A673 (cell line): Measurements from ENCODE around the gene GMDS. TPM values are rescaled to one million over a fixed set of nuclear protein-coding genes. Genes with fewer than 3 reads are reported as not detected.
"Not testable (repeated sequence)": the region's sequence is repeated elsewhere in the genome, so short reads cannot be mapped to it uniquely, and the experiment has no call there.

Experiments
- BruUV-seq: library from RNA; stranded (reverse); fragments of 400-500 nt; replicated peaks from 2 replicates; lab custom pipeline; 2021; lab: Mats Ljungman, UMichigan
- CTCF ChIA-PET: fragments of 300-600 bp; sonication (Branson Sonifier 250); formaldehyde crosslinking; loops from one replicate; lab custom pipeline; 2022; ENCODE audit warnings: antibody characterized with exemption; lab: Charles Lee
- POLR2A ChIA-PET: fragments of 300-600 bp; sonication (Branson Sonifier 250); formaldehyde crosslinking; loops from one replicate; lab custom pipeline; 2022; ENCODE audit warnings: antibody characterized with exemption; ENCODE audit not compliant: low non-redundant PET; lab: Charles Lee
- DNase-seq: peaks from one replicate; pipeline ENCODE4 v3.0.0-alpha.2; 2015; ENCODE audit warnings: low spot score
- H3K27ac ChIP-seq: fragments of 200-600 bp; sonication (generic); 2 replicates; pipeline ENCODE4 v1.5.1; 2016; ENCODE audit warnings: mixed run types, low read depth, mild to moderate bottlenecking, mixed read lengths, antibody characterized with exemption, low read length; ENCODE audit not compliant: poor library complexity, severe bottlenecking
- H3K27me3 ChIP-seq: fragments of 200-600 bp; sonication (generic); replicated peaks from 2 replicates; pipeline ENCODE4 v1.6.1; 2017; ENCODE audit warnings: mixed run types, low read depth, mild to moderate bottlenecking, mixed read lengths, antibody characterized with exemption, low read length; ENCODE audit not compliant: insufficient read depth, poor library complexity
- H3K36me3 ChIP-seq: fragments of 200-600 bp; sonication (generic); 2 replicates; pipeline ENCODE4 v1.6.1; 2016; ENCODE audit warnings: mixed run types, mild to moderate bottlenecking, mixed read lengths, antibody characterized with exemption, low read length; ENCODE audit not compliant: insufficient read depth, poor library complexity, severe bottlenecking
- H3K4me1 ChIP-seq: fragments of 200-600 bp; sonication (generic); 2 replicates; pipeline ENCODE4 v1.6.1; 2017; ENCODE audit warnings: mixed run types, mild to moderate bottlenecking, mixed read lengths, antibody characterized with exemption, low read length; ENCODE audit not compliant: insufficient read depth, poor library complexity, severe bottlenecking
- H3K4me3 ChIP-seq: fragments of 200-600 bp; sonication (generic); 2 replicates; pipeline ENCODE4 v1.5.1; 2016; ENCODE audit warnings: low read depth, mixed run types, mild to moderate bottlenecking, mixed read lengths, low read length; ENCODE audit not compliant: poor library complexity, severe bottlenecking
- H3K9me3 ChIP-seq: fragments of 200-600 bp; sonication (generic); 2 replicates; pipeline ENCODE4 v1.6.1; 2016; ENCODE audit warnings: mixed run types, low read depth, mild to moderate bottlenecking, mixed read lengths, antibody characterized with exemption, low read length; ENCODE audit not compliant: poor library complexity, severe bottlenecking
- EZH2 ChIP-seq: fragments of 200-600 bp; sonication (generic); IDR thresholded peaks from 2 replicates; pipeline ENCODE4 v1.6.1; 2017; ENCODE audit warnings: borderline replicate concordance, low read depth, mild to moderate bottlenecking, mixed read lengths, antibody characterized with exemption, low read length; ENCODE audit not compliant: poor library complexity, severe bottlenecking
- intact Hi-C: fragments of 100-400 bp; cut with micrococcal nuclease; formaldehyde crosslinking; loops from one replicate; pipeline ENCODE4 v1.10.0; 2022; ENCODE audit not compliant: unreplicated experiment
- total RNA-seq: library from RNA; stranded (reverse); gene quantifications from 2 replicates; pipeline ENCODE4 v1.2.3, GENCODE V29; 2021
- TF ChIP-seq, protein P1 (sequence below): fragments of 300-800, 200-600 bp; sonication (generic); conservative IDR thresholded peaks from 2 replicates; pipeline ENCODE4 v1.5.1; 2017; ENCODE audit warnings: low read depth, mild to moderate bottlenecking, antibody characterized with exemption, low read length, moderate library complexity, mixed read lengths

The GMDS gene
- total RNA-seq, 1 experiment from 2014 or later, result 15.2 TPM

DNA sequence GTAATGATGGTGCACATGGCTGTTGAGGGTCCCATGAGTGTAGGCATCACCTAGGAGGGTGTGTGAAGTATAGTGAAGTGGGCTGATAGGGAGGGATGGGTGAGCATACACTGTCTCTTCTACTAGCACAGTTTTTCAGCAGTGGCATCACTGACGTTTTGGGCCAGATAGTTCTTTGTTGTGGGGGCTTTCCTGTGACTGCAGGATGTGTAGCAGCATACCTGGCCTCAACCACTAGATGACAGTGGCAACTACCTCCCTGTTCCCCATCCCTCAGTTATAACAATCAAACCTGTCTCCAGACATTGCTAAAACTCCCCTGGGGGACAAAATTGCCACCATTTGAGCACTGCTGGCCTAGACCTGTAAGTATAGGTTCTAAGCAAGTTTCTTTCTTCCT, 396.7 kb downstream of the GMDS start:
- Histone ChIP-seq H3K27me3 (no peaks in the 10 kb centered on the region), H3K27ac (no peak overlapping the region), H3K36me3 (no peaks in the 10 kb centered on the region), H3K4me1 (no peaks in the 10 kb centered on the region), H3K9me3 (no peaks in the 10 kb centered on the region), H3K4me3 (no peak overlapping the region)
- intact Hi-C loops, result no loop called here
- no TSS peak for BruUV-seq
- ChIA-PET CTCF (no interaction called here), POLR2A (no interaction called here)
- TF ChIP-seq, protein P1, sequence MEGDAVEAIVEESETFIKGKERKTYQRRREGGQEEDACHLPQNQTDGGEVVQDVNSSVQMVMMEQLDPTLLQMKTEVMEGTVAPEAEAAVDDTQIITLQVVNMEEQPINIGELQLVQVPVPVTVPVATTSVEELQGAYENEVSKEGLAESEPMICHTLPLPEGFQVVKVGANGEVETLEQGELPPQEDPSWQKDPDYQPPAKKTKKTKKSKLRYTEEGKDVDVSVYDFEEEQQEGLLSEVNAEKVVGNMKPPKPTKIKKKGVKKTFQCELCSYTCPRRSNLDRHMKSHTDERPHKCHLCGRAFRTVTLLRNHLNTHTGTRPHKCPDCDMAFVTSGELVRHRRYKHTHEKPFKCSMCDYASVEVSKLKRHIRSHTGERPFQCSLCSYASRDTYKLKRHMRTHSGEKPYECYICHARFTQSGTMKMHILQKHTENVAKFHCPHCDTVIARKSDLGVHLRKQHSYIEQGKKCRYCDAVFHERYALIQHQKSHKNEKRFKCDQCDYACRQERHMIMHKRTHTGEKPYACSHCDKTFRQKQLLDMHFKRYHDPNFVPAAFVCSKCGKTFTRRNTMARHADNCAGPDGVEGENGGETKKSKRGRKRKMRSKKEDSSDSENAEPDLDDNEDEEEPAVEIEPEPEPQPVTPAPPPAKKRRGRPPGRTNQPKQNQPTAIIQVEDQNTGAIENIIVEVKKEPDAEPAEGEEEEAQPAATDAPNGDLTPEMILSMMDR, result no peak
- TF ChIP-seq EZH2, result no peak
- DNase-seq, result no peak

DNA sequence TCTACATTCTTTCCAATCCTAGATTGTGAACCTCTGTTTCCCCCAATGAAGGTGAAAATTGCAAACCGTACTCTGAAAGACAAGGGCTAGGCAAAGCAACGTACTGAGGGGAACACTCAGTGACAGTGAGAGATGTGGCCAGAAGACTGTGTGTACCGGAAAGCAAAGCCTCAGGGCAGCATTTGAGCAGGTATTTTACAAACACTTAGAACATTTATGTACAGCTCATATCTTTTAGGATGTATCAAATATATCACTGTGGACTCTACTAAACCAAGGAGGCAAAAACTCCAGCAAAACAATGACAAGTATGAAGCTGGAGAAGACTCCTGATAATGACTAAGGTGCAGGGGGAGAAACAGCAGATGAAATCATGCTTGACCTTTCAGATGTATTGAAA, 398.8 kb downstream of the GMDS start:
- CTCF ChIA-PET, result no interaction called here

DNA sequence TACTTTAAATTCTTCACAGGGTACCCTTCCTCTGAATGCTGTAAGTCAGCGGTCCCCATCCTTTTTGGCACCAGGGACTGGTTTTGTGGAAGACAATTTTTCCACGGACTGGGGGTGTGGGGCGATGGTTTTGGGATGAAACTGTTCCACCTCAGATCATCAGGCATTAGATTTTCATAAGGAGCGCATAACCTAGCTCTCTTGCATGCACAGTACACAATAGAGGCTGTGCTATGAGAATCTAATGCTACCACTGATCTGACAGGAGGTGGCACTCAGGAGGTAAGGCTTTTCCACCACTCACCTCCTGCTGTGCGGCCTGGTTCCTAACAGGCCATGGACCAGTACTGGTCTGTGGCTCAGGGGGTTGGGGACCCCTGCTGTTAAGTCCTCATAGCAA, 399.9 kb downstream of the GMDS start:
- H3K36me3 ChIP-seq, DNase-seq, H3K27ac ChIP-seq, H3K9me3 ChIP-seq, CTCF ChIA-PET, BruUV-seq, H3K4me1 ChIP-seq, POLR2A ChIA-PET, H3K27me3 ChIP-seq, intact Hi-C loops, H3K4me3 ChIP-seq: not testable (repeated sequence)

More for the DNA sequence above, 398.8 kb downstream of the GMDS start:
- BruUV-seq, result no TSS peak
- H3K4me1 ChIP-seq, result no peaks in the 10 kb centered on the region
- intact Hi-C loops, result no loop called here
- H3K4me3 ChIP-seq, result no peak overlapping the region
- no peaks in the 10 kb centered on the region for H3K27me3 ChIP-seq
- TF ChIP-seq, protein P1, result no peak
- no peak for TF ChIP-seq EZH2
- no peaks in the 10 kb centered on the region for H3K36me3 ChIP-seq
- H3K9me3 ChIP-seq, result no peaks in the 10 kb centered on the region
- POLR2A ChIA-PET, result no interaction called here
- no peak overlapping the region for H3K27ac ChIP-seq
- DNase-seq, result no peak

DNA sequence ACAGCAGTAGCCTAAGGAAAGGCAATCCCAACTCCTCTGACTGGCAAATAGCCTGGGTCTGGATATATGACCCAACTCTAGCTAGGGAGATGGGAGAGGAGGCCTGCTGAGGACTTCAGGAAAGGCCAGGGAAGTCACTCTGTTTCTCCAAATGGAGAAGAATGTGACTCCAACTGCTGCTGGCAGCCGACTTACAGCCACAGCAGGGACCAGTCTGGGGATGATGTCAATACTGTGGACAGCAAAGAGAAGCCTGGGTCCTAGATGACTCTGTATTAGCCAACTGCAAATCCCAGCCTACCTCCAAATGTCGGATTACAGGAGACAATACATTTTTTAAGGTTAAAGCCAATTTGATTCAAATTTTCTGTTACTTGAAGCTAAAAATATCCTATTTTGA, 403.1 kb downstream of the GMDS start:
- Histone ChIP-seq H3K4me1 (peaks cover 20% of the 10 kb centered on the region), H3K9me3 (no peaks in the 10 kb centered on the region), H3K4me3 (no peak overlapping the region), H3K27ac (no peak overlapping the region), H3K27me3 (no peaks in the 10 kb centered on the region), H3K36me3 (no peaks in the 10 kb centered on the region)
- ChIA-PET CTCF (no interaction called here), POLR2A (no interaction called here)
- no TSS peak for BruUV-seq
- TF ChIP-seq EZH2, result no peak
- TF ChIP-seq, protein P1, result no peak
- intact Hi-C loops, result no loop called here
- DNase-seq, result no peak
